CD4-positive, alpha-beta T cell (primary cell): ENCODE data around the gene ADARB2. TPM values are rescaled to one million over a fixed set of nuclear protein-coding genes. Genes with fewer than 3 reads are reported as not detected.

ENCODE experiments used
- ATAC-seq: fragments of 200-7000 bp; cut with Tn5 transposase; one replicate; pipeline ENCODE4 v1.10.0; 2022; ENCODE audit warnings: mild to moderate bottlenecking; ENCODE audit not compliant: poor library complexity
- CTCF ChIA-PET: fragments of 350-600 bp; sonication (Branson Sonifier 250); formaldehyde crosslinking; loops from one replicate; lab custom pipeline; 2021; ENCODE audit warnings: antibody characterized with exemption, inconsistent platforms; lab: Charles Lee
- POLR2A ChIA-PET: fragments of 350-600 bp; sonication (Branson Sonifier 250); formaldehyde crosslinking; loops from one replicate; lab custom pipeline; 2021; ENCODE audit warnings: antibody characterized with exemption, inconsistent platforms; lab: Charles Lee
- DNase-seq, 14 experiments: peaks; one replicate each; pipeline ENCODE4 v3.0.0-alpha.2; 2013 to 2020; ENCODE audit warnings: mixed read lengths in 2 of 14
- H3K27ac ChIP-seq, 2 donors: one replicate each; pipeline versions ENCODE4 v1.5.1 to v1.7.0; 2013; ENCODE audit warnings: low read length in 2 of 2, low read depth in 1 of 2, mild to moderate bottlenecking in 1 of 2
- H3K27me3 ChIP-seq, 2 experiments: 1 replicate in 1 of 2; 2 replicates in 1 of 2; pipeline versions ENCODE4 v1.6.1 to v1.7.0; 2013; ENCODE audit warnings: low read length in 2 of 2, control low read depth in 1 of 2, mild to moderate bottlenecking in 1 of 2, moderate library complexity in 1 of 2; ENCODE audit not compliant: insufficient read depth in 2 of 2, control insufficient read depth in 1 of 2
- H3K36me3 ChIP-seq: one replicate; pipeline ENCODE4 v1.6.1; 2013; ENCODE audit warnings: low read length, control low read depth; ENCODE audit not compliant: insufficient read depth
- H3K4me1 ChIP-seq: one replicate; pipeline ENCODE4 v1.6.1; 2013; ENCODE audit warnings: low read length, control low read depth; ENCODE audit not compliant: insufficient read depth
- H3K4me3 ChIP-seq: one replicate; pipeline ENCODE4 v1.5.1; 2013; ENCODE audit warnings: mild to moderate bottlenecking, low read length, moderate library complexity
- H3K9me3 ChIP-seq, 2 experiments: 1 replicate in 1 of 2; 2 replicates in 1 of 2; pipeline versions ENCODE4 v1.6.1 to v1.7.0; 2013; ENCODE audit warnings: low read length in 2 of 2, mild to moderate bottlenecking in 2 of 2, control low read depth in 1 of 2, moderate library complexity in 1 of 2; ENCODE audit not compliant: control insufficient read depth in 1 of 2, insufficient read depth in 1 of 2
- H3K27ac Mint-ChIP-seq: one replicate; pipeline ENCODE4 v1.8.0; 2020; ENCODE audit warnings: mixed read lengths
- H3K27me3 Mint-ChIP-seq: one replicate; pipeline ENCODE4 v1.8.0; 2021; ENCODE audit warnings: mixed read lengths
- H3K36me3 Mint-ChIP-seq: one replicate; pipeline ENCODE4 v1.8.0; 2021; ENCODE audit warnings: low read depth, mixed read lengths
- H3K4me1 Mint-ChIP-seq: one replicate; pipeline ENCODE4 v1.8.0; 2021; ENCODE audit warnings: low read depth, mixed read lengths
- H3K4me3 Mint-ChIP-seq: one replicate; pipeline ENCODE4 v1.8.0; 2020; ENCODE audit warnings: mild to moderate bottlenecking, mixed read lengths
- H3K9me3 Mint-ChIP-seq: one replicate; pipeline ENCODE4 v1.8.0; 2020; ENCODE audit warnings: mixed read lengths
- intact Hi-C, 2 experiments: fragments of 100-400 bp; cut with DNase I in 1 of 2; cut with micrococcal nuclease in 1 of 2; formaldehyde crosslinking; loops; one replicate each; pipeline versions ENCODE4 v1.15.1 to v1.9.0; 2023 to 2025; cut with DNase I, micrococcal nuclease
- total RNA-seq, 174 experiments: library from RNA in 2 of 174; stranded (reverse) in 2 of 174; gene quantifications; one replicate each; pipeline ENCODE4 v1.2.3 and lab custom pipeline; 2021 to 2026
- TF ChIP-seq, protein P1 (sequence below): fragments of 200-600 bp; IDR thresholded peaks from one replicate; pipeline ENCODE4 v1.8.0; 2022; ENCODE audit warnings: antibody characterized with exemption, mild to moderate bottlenecking

The ADARB2 gene
- total RNA-seq, 2 experiments from 2014 or later = 0.14 TPM; not detected in 1

DNA sequence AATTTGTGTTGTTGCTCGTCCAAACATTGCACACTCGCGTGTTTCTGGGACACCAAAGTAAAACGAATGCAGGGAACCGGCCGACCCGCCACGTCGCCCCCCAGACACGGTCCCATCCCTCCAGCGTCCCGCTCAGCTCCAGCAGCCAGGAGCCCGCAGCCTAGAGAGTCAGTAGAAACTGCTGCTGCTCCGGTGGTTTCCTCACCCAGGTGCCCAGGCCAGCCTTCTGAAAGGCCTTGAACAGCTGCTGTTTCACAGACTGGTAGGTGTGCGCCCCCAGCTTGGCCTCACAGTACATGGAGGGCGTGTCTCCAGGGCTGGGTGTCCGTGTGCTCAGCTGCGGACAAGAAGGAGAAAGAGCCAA, 554.3 kb downstream of the ADARB2 start:
- H3K36me3 Mint-ChIP-seq = no peaks in the 10 kb centered on the region
- TF ChIP-seq, protein P1, sequence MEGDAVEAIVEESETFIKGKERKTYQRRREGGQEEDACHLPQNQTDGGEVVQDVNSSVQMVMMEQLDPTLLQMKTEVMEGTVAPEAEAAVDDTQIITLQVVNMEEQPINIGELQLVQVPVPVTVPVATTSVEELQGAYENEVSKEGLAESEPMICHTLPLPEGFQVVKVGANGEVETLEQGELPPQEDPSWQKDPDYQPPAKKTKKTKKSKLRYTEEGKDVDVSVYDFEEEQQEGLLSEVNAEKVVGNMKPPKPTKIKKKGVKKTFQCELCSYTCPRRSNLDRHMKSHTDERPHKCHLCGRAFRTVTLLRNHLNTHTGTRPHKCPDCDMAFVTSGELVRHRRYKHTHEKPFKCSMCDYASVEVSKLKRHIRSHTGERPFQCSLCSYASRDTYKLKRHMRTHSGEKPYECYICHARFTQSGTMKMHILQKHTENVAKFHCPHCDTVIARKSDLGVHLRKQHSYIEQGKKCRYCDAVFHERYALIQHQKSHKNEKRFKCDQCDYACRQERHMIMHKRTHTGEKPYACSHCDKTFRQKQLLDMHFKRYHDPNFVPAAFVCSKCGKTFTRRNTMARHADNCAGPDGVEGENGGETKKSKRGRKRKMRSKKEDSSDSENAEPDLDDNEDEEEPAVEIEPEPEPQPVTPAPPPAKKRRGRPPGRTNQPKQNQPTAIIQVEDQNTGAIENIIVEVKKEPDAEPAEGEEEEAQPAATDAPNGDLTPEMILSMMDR = no peak
- no peak for ATAC-seq
- ChIA-PET POLR2A (no interaction called here), CTCF (no interaction called here)
- H3K4me1 Mint-ChIP-seq = no peaks in the 10 kb centered on the region
- no peak overlapping the region for H3K4me3 ChIP-seq
- no peaks in the 10 kb centered on the region for H3K27me3 ChIP-seq
- DNase-seq = no peak
- H3K36me3 ChIP-seq = no peaks in the 10 kb centered on the region
- intact Hi-C loops = no loop called here
- no peaks in the 10 kb centered on the region for H3K9me3 ChIP-seq
- H3K27ac ChIP-seq = no peak overlapping the region
- no peak overlapping the region for H3K27ac Mint-ChIP-seq
- H3K27me3 Mint-ChIP-seq = peaks cover 8% of the 10 kb centered on the region
- H3K4me3 Mint-ChIP-seq = no peak overlapping the region
- H3K4me1 ChIP-seq = no peaks in the 10 kb centered on the region
- H3K9me3 Mint-ChIP-seq = no peaks in the 10 kb centered on the region

DNA sequence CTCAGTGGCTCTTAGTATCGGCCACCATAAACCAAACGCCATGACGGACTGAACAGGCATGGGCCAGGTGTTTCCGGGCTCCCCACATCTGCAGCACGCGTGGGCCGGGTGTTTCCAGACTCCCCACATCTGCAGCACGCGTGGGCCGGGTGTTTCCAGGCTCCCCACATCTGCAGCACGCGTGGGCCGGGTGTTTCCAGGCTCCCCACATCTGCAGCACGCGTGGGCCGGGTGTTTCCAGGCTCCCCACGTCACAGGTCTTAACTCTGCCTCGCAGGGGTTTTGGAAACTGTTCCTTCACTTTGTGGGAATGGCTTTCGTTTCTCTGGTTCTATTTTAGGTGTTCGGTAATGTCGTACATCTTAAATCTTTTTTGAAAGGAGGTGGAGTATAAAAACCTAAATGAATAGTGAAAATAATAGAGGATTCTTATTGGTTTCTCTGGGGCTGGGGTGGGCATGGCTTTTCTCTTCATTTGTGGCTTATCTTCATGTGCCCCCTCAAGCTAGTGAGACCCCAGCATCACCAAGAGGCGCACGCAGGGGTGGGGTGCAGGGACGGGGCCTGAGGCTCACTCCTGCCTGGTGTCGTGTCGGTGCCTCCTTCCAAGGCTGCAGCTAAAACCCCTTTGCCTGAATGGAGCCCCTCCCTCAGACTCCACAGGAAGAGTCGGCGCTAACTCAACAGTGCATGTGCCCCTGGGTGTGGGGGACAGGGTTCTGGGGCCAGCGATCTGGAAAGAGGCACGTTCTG, 554.9 kb downstream of the ADARB2 start:
- DNase-seq (no peak), ATAC-seq (no peak)
- Mint-ChIP-seq H3K27me3 (peaks cover 8% of the 10 kb centered on the region), H3K27ac (no peak overlapping the region), H3K36me3 (no peaks in the 10 kb centered on the region), H3K4me1 (no peaks in the 10 kb centered on the region), H3K4me3 (no peak overlapping the region), H3K9me3 (no peaks in the 10 kb centered on the region)
- H3K27me3 ChIP-seq = no peaks in the 10 kb centered on the region
- no peaks in the 10 kb centered on the region for H3K36me3 ChIP-seq
- H3K4me1 ChIP-seq = no peaks in the 10 kb centered on the region
- H3K9me3 ChIP-seq = no peaks in the 10 kb centered on the region
- ChIA-PET POLR2A (interaction anchor here (0.6 kb wide), 1 partner anchor 1101 kb away, joined by 3 read pairs; no protein-coding TSS in a partner anchor), CTCF (no interaction called here)
- TF ChIP-seq, protein P1 = no peak
- intact Hi-C loops = no loop called here
- no peak overlapping the region for H3K27ac ChIP-seq
- H3K4me3 ChIP-seq = no peak overlapping the region

DNA sequence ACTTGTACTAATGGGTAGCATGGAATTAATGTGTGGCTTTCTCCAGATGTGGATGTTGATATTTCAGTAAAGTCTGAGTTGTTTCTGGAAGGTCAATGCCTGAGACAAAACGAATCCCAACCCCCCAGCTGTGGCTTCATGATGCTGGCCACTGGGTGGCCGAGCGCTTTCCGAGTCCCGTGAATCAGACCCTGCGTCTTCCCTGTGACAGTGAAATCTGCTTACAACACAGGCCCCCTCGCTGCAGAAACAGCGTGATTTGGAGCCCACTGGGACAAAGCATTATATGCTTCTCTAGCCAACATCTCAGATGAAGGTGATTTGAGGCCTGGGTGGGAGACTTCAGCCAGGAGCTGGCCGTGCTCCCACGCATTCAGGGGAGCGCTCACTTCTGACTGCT, 556.5 kb downstream of the ADARB2 start:
- H3K4me1 ChIP-seq = no peaks in the 10 kb centered on the region
- no peaks in the 10 kb centered on the region for H3K36me3 Mint-ChIP-seq
- no peak overlapping the region for H3K4me3 ChIP-seq
- H3K36me3 ChIP-seq = no peaks in the 10 kb centered on the region
- no peak overlapping the region for H3K27ac Mint-ChIP-seq
- H3K4me1 Mint-ChIP-seq = no peaks in the 10 kb centered on the region
- no peaks in the 10 kb centered on the region for H3K27me3 ChIP-seq
- ChIA-PET POLR2A (no interaction called here), CTCF (no interaction called here)
- H3K9me3 ChIP-seq = no peaks in the 10 kb centered on the region
- ATAC-seq = no peak
- peaks cover 8% of the 10 kb centered on the region for H3K27me3 Mint-ChIP-seq
- no peaks in the 10 kb centered on the region for H3K9me3 Mint-ChIP-seq
- no peak for DNase-seq
- no peak overlapping the region for H3K27ac ChIP-seq
- intact Hi-C loops = no loop called here
- TF ChIP-seq, protein P1 = no peak
- H3K4me3 Mint-ChIP-seq = no peak overlapping the region
